Measurements from ENCODE around the gene ERGIC1.
"Not testable (repeated sequence)": the region's sequence is repeated elsewhere in the genome, so short reads cannot be mapped to it uniquely, and the experiment has no call there.

ERGIC1 gene

GRCh38 chr5:172849606-172850453 is 15.8 kb downstream of the ERGIC1 start:
- DNase-seq, result no peak

GRCh38 chr5:172850454-172850797 is 16.4 kb downstream of the ERGIC1 start:
- DNase-seq, result no peak

DNA sequence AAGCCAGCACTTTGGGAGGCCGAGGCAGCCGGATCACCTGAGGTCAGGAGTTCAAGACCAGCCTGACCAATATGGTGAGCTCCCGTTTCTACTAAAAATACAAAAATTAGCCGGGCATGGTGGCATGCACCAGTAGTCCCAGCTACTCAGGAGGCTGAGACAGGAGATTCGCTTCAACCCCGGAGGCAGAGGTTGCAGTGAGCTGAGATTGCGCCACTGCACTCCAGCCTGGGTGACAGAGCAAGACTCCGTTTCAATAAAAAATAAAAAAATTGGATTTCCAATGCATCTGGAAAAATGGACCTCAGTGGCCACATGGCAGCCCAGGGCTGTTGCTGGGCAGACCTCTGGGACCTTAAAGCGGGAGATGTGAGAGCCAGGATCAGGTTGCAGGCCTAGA is 17.2 kb downstream of the ERGIC1 start:
- DNase-seq, result not testable (repeated sequence)

- no peak for DNase-seq
Measured at GRCh38 chr5:172852490-172853354, 18.7 kb downstream of the ERGIC1 start.

DNA sequence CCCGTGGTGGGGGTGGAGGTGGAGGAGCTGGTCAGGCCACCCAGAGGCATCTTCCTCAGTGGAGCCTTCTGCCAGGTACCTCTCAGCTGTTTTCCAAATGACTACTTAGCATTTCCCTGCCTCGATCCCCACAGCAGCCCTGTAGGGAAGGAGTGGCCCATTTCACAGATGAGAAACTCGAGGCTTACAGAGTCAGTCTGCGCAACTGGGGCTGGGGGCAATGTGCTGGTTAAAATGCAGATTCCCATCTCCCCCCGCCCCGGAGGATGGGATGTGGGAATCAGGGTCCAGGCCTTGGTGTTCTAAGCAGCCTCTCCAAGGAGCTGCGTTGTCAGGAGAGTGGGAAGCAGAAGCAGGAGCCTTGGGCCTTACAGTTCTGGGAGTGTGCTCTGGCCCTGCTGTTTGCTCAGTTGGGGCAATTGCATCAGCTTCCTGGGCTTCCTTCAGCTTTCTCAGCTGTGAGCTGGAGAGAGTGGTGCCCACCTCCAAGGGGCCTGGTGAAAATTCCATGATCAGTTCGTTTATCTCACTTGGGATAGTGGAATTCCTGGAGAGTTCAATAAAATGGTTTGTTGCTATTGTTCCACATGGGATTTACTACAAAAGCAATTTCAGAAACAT is 19.4 kb downstream of the ERGIC1 start:
- DNase-seq, result no peak

GRCh38 chr5:172854451-172854871 is 20.4 kb downstream of the ERGIC1 start:
- no peak for DNase-seq

DNA sequence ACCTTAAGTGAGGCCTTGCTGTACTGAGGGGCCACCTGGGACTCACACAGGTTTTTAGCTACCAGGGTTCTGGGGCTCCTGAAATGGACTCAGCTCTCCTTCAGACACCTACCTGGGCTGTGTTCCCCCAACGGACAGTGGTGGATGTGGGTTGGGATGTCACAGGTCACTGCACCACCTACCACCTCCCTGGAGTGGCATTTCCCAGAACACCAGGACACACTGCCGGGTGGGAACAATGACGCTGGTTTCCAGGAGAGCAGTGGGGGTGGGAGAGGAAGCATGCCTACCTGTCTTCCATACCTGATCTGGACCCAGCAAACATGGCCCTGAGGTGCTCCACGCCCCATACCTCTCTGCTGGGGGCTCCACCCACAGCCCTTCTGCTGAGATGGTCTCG is 20.9 kb downstream of the ERGIC1 start:
- DNase-seq, result no peak

DNA sequence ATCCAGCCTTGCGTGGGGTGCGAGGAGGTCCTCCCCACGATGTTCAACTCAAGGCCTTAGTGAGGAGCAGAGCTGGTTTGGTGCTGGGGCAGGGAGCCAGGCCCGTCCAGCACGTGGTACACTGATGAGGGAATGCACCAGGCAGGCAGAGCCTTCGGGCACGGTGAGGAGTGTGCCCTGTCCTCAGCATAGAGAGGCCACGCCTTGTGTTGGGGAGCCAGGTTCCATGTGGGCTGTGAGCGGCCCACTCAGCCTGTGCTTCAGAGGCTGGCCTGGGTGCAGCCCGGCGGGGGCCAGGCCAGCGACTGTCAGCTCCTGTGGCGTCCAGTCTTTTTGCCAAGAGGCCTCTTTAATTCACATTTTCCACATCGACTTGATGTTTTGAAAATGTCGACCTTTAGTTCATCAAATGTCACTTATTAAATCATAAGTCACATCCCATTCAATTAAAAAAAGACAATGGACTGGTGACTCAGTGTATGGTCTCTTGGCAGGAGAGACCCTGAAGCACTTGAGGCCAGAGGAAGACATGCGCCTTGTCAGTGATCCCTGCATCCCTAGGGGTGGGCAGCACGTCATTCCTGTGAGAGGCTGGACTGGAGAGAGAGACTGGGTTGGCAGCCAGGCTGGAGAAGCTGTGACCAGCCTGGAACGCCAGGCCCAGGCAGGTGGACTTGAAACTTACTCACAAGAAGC is 21.7 kb downstream of the ERGIC1 start:
- DNase-seq, result no peak

GRCh38 chr5:172856336-172856735 is 22.3 kb downstream of the ERGIC1 start:
- DNase-seq, result no peak

DNA sequence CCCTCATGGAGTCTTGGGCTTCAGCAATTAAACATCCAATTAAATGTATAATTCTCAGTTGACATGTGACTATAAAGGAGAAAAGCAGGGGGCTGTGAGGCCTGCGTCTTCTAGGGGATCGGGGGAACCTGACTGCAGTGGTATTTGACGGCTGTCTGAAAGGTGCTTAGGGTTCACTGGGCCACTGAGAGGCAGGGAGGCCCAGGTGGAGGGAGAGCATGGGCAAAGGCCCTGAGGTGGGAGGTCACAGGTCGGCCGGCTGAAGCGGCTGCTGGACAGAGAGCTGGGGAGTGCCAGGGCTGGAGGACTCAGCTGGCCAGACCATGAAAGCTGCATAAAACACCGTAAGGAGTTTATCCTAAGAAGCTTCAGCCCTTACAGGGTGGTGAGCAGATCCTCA is 23.9 kb downstream of the ERGIC1 start:
- no peak for DNase-seq

DNA sequence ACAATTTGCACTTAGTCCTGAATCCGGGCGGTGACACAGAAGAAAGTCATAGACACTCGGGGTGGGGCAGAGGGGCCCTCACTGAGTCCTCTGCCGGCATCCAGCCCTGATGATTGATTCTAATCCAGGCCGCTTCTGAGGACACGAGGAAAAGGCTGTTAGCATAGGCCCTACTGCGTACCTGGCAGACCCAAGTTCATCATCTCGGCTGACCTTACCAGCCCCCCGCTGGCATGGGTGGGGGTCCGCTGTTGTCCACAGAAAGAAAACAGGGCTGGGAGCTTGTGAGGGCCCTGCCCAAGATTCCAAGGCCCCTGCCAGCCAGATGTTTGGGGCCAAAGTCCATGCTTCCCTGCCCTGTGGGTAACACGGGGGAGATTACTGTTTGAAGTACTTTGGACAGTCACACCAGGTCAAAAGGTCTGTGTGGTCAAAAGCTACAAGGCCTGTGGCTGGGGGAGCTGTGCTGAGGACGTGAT is 24.5 kb downstream of the ERGIC1 start:
- no peak for DNase-seq

DNA sequence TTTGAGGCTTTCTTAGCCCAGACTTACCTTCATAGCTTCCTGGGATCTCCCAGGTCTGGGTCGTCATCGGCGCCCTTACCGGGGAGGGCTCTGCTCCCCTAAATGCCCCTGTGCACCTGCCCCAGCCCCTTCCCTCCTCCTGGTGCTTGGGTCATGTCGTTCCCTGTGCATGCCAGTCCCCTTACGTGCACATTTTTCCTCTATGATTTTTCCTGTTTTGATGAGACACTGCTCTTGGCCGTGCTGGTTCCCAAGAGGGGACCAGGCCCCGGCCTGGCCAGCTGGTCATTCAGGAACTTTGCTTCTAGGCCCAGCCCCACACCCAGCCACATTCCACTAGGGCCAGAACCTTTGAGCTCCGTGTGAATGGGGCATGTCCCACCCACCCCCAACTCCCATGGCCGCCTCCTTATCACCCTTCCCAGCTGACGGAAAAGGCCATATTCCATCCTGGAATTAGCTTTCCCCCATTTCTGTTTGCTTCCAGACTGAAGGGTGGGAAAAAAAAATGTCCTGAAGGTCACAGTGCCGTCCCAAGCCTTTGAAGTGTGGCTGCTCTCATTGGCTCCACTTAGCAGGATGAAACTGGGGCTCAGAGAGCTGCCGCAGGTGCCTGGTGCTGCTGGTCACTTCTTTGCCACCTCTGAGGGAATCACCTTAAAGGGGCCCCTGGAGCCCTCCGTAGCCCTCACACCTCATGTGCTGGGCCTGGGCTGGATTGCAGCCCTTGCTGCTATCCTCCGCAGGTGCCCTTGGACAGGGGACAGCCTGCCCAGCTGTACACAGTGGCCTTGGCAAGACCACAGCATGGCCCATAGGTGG is 25.1 kb downstream of the ERGIC1 start:
- no peak for DNase-seq

DNA sequence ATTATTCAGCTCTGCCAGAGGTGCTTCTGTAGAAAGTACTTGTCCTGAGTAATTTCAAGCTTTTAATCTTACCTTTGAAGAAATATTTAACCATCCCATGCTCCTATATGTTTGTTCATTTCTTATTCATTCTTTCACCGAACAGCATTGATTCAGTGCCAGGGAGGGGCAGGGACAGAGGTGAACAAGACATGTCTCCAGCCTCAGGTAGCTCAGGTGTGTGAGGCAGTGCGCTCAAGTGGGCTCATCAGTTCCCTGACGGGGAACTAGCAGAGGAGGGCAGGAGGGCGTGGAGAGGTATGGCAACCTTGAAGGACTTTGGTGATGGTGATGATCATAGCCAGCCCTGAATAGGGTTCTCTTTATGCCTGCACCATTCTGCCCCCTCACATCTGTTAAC is 25.9 kb downstream of the ERGIC1 start:
- no peak for DNase-seq

GRCh38 chr5:172860520-172861443 is 26.7 kb downstream of the ERGIC1 start:
- DNase-seq, result no peak

GRCh38 chr5:172861461-172861860 is 27.4 kb downstream of the ERGIC1 start:
- no peak for DNase-seq

- no peak for DNase-seq
Measured at GRCh38 chr5:172862165-172862801, 28.2 kb downstream of the ERGIC1 start.

- not testable (repeated sequence) for DNase-seq
Measured at GRCh38 chr5:172864171-172864570, 30.1 kb downstream of the ERGIC1 start.

- DNase-seq, result no peak
Measured at GRCh38 chr5:172864747-172865146, 30.7 kb downstream of the ERGIC1 start.

DNA sequence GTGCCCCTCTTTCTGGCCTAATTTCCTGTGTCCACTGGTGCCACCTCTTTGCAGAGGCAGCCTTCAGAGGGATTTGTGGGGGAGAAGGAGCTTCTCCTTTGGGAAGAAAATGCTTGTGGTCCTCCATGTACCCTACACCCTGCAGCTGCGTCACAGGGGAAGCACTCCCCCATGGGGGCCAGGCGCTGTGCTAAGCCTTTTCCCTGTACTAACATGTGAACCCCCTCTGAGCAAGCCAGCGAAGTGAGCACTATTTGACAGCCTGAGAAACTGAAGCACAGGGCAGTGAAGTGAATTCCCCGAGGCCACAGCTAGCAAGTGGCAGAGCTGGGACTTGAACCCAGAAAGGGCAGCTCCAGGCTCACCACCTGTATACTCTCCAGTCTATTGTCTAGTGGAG is 32.3 kb downstream of the ERGIC1 start:
- no peak for DNase-seq

All from NCI-H1092 (cell line).